Upper lobe of left lung (tissue), 4 donors: ENCODE data around the gene ARHGAP15.

Source experiments
- POLR2AphosphoS5 ChIP-seq, 2 donors: sonication (generic); formaldehyde crosslinking; IDR thresholded peaks; one replicate each; pipeline ENCODE4 v1.5.1; 2017; ENCODE audit warnings: antibody characterized with exemption in 2 of 2
- TF ChIP-seq, protein P1 (sequence below), 6 experiments: fragments of 450-650 bp in 4 of 6; fragments of 200-600 bp in 2 of 6; sonication (generic) in 2 of 6; IDR thresholded peaks; one replicate each; pipeline ENCODE4 v1.5.1; 2016 to 2019; ENCODE audit warnings: antibody characterized with exemption in 6 of 6

DNA sequence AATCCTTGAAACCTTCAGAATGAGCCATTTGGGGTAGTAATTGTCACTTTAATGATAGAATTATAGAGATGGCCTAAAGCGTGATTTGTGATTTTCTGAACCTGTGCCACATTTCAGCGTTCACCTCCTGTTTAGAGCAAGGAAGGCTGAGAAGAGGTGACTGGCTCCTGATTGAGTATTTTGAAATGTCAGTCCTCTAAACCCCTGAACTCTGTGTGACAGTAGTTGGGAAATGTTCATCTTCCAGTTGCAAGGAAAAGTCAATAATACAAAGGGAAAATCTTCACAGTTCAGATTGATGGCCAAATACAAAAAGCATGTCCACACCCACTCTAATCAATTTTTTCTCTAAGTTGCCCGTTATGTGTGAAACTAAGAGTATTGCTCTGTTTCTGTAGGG, 305.2 kb downstream of the ARHGAP15 start:
- TF ChIP-seq POLR2AphosphoS5 (IDR thresholded peaks at IDR 0.05): no peak
- TF ChIP-seq, protein P1, sequence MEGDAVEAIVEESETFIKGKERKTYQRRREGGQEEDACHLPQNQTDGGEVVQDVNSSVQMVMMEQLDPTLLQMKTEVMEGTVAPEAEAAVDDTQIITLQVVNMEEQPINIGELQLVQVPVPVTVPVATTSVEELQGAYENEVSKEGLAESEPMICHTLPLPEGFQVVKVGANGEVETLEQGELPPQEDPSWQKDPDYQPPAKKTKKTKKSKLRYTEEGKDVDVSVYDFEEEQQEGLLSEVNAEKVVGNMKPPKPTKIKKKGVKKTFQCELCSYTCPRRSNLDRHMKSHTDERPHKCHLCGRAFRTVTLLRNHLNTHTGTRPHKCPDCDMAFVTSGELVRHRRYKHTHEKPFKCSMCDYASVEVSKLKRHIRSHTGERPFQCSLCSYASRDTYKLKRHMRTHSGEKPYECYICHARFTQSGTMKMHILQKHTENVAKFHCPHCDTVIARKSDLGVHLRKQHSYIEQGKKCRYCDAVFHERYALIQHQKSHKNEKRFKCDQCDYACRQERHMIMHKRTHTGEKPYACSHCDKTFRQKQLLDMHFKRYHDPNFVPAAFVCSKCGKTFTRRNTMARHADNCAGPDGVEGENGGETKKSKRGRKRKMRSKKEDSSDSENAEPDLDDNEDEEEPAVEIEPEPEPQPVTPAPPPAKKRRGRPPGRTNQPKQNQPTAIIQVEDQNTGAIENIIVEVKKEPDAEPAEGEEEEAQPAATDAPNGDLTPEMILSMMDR (IDR thresholded peaks at IDR 0.05): no peak
